Liver (tissue), 3 donors: ENCODE results near the gene NRG4.

ENCODE experiments used
- EGR1 ChIP-seq, 2 donors: IDR thresholded peaks; 2 replicates each; pipeline ENCODE4 v1.6.1; 2016 to 2018; ENCODE audit warnings: antibody characterized with exemption in 2 of 2, low read depth in 2 of 2
- RAD21 ChIP-seq, 2 donors: IDR thresholded peaks; 2 replicates each; pipeline ENCODE4 v1.6.1; 2016; ENCODE audit warnings: antibody characterized with exemption in 2 of 2, mild to moderate bottlenecking in 2 of 2
- TAF1 ChIP-seq: conservative IDR thresholded peaks from 2 replicates; pipeline ENCODE4 v1.6.1; 2016; ENCODE audit warnings: antibody characterized with exemption, mild to moderate bottlenecking
- YY1 ChIP-seq: IDR thresholded peaks from 2 replicates; pipeline ENCODE4 v1.6.1; 2016; ENCODE audit warnings: antibody characterized with exemption, mild to moderate bottlenecking
- TF ChIP-seq, protein P1 (sequence below): fragments of 150-350 bp; IDR thresholded peaks from 2 replicates; pipeline ENCODE4 v1.5.1; 2017; ENCODE audit warnings: improper control_type of control experiment, low read depth, low read length; ENCODE audit not compliant: missing input control
- TF ChIP-seq, protein P2 (sequence below): IDR thresholded peaks from 2 replicates; pipeline ENCODE4 v1.6.1; 2016; ENCODE audit warnings: antibody characterized with exemption
- TF ChIP-seq, protein P3 (sequence below): IDR thresholded peaks from 2 replicates; pipeline ENCODE4 v1.6.1; 2016; ENCODE audit warnings: antibody characterized with exemption
- TF ChIP-seq, protein P4 (sequence below): IDR thresholded peaks from 2 replicates; pipeline ENCODE4 v1.6.1; 2016; ENCODE audit warnings: antibody characterized with exemption
- donor health status: healthy.
- donor health status: healthy.

DNA sequence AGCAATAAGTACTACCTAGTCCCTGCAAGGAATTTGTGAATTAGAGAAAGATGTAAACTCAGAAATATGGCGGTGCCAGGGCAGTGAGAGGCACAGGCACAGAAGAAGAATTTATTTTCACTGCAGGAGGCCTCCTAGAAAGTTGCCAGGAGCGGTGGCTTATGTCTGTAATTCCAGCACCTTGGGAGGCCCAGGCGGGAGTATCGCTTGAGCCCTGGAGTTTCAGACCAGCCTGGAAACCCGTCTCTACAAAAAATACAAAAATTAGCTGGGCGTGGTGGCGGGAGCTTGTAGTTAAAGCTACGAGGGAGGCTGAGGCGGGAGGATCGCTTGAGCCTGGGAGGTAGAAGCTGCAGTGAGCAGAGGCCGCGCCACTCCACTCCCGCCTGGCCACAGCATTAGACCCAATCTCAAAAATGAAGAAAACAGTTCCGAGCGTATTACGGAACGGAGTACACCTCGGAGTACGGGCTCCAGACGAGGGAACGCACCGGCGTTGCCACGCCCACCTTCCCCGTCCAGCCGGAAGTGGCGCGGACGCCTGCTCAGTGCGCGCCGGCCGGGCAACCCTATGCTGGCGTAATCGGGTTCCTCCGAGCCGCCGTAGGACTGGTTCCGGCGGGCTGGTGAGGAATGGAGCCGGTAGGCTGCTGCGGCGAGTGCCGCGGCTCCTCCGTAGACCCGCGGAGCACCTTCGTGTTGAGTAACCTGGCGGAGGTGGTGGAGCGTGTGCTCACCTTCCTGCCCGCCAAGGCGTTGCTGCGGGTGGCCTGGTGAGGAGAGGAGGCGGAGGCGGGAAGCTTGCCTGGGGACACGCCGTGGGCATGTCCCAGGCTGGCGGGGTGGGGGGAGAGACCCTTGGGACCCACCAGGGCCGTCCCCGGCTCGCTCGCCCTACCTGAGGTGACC lies 108.6 kb downstream of the NRG4 start, which contains the start of gene FBXO22:
- TF ChIP-seq, protein P1, sequence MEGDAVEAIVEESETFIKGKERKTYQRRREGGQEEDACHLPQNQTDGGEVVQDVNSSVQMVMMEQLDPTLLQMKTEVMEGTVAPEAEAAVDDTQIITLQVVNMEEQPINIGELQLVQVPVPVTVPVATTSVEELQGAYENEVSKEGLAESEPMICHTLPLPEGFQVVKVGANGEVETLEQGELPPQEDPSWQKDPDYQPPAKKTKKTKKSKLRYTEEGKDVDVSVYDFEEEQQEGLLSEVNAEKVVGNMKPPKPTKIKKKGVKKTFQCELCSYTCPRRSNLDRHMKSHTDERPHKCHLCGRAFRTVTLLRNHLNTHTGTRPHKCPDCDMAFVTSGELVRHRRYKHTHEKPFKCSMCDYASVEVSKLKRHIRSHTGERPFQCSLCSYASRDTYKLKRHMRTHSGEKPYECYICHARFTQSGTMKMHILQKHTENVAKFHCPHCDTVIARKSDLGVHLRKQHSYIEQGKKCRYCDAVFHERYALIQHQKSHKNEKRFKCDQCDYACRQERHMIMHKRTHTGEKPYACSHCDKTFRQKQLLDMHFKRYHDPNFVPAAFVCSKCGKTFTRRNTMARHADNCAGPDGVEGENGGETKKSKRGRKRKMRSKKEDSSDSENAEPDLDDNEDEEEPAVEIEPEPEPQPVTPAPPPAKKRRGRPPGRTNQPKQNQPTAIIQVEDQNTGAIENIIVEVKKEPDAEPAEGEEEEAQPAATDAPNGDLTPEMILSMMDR = no peak
- TF ChIP-seq TAF1 (peak; percentile 47), RAD21 (IDR thresholded peaks at IDR 0.05) (peak in 1 of 2 donors; percentile 49), YY1 (peak; percentile 92), EGR1 (IDR thresholded peaks at IDR 0.05; ENCODE audit: low read depth in 2 of 2) (peak in 1 of 2 donors; percentile 68)
- TF ChIP-seq, protein P2, sequence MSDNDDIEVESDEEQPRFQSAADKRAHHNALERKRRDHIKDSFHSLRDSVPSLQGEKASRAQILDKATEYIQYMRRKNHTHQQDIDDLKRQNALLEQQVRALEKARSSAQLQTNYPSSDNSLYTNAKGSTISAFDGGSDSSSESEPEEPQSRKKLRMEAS = peak; percentile 64
- TF ChIP-seq, protein P3, sequence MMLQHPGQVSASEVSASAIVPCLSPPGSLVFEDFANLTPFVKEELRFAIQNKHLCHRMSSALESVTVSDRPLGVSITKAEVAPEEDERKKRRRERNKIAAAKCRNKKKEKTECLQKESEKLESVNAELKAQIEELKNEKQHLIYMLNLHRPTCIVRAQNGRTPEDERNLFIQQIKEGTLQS = no peak
- TF ChIP-seq, protein P4, sequence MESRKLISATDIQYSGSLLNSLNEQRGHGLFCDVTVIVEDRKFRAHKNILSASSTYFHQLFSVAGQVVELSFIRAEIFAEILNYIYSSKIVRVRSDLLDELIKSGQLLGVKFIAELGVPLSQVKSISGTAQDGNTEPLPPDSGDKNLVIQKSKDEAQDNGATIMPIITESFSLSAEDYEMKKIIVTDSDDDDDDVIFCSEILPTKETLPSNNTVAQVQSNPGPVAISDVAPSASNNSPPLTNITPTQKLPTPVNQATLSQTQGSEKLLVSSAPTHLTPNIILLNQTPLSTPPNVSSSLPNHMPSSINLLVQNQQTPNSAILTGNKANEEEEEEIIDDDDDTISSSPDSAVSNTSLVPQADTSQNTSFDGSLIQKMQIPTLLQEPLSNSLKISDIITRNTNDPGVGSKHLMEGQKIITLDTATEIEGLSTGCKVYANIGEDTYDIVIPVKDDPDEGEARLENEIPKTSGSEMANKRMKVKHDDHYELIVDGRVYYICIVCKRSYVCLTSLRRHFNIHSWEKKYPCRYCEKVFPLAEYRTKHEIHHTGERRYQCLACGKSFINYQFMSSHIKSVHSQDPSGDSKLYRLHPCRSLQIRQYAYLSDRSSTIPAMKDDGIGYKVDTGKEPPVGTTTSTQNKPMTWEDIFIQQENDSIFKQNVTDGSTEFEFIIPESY = peak; percentile 84
